GM19328 (cell line): Measurements from ENCODE around the gene ZFYVE27.

Experiments
- ATAC-seq: cut with Tn5 transposase; IDR thresholded peaks from one replicate; pipeline ENCODE4 v1.9.1; 2021; ENCODE audit warnings: mild to moderate bottlenecking, moderate library complexity; ENCODE audit not compliant: unreplicated experiment

ZFYVE27 gene

GRCh38 chr10:97766996-97767924 is 30.3 kb downstream of the ZFYVE27 start:
- no peak for ATAC-seq

GRCh38 chr10:97768322-97769315 is 31.7 kb downstream of the ZFYVE27 start:
- no peak for ATAC-seq

GRCh38 chr10:97770255-97770654 is 33.3 kb downstream of the ZFYVE27 start:
- ATAC-seq: no peak

- no peak for ATAC-seq
These were observed 34.3 kb downstream of the ZFYVE27 start for GRCh38 chr10:97771055-97771891.

GRCh38 chr10:97771913-97772823 is 35.2 kb downstream of the ZFYVE27 start, which contains the start of gene SFRP5:
Gene SFRP5 (minus strand): TSS chr10:97771999. CDS start chr10:97771833, 166 bp downstream.
- no peak for ATAC-seq

GRCh38 chr10:97773096-97773495 is 36.2 kb downstream of the ZFYVE27 start:
- no peak for ATAC-seq

GRCh38 chr10:97774811-97775294 is 37.9 kb downstream of the ZFYVE27 start:
- no peak for ATAC-seq

- ATAC-seq: no peak
These were observed 40.2 kb downstream of the ZFYVE27 start for GRCh38 chr10:97777143-97777542.

- no peak for ATAC-seq
These were observed 41.7 kb downstream of the ZFYVE27 start for GRCh38 chr10:97778452-97779302.

GRCh38 chr10:97779492-97779891 is 42.6 kb downstream of the ZFYVE27 start:
- no peak for ATAC-seq

GRCh38 chr10:97779975-97780374 is 43.0 kb downstream of the ZFYVE27 start:
- ATAC-seq: no peak

GRCh38 chr10:97780841-97781617 is 44.1 kb downstream of the ZFYVE27 start:
- ATAC-seq: no peak

GRCh38 chr10:97781618-97782331 is 44.8 kb downstream of the ZFYVE27 start:
- no peak for ATAC-seq

- ATAC-seq: no peak
These were observed 45.7 kb downstream of the ZFYVE27 start for GRCh38 chr10:97782455-97783228.

- ATAC-seq: no peak
These were observed 47.4 kb downstream of the ZFYVE27 start for GRCh38 chr10:97784200-97784810.

GRCh38 chr10:97785231-97785630 is 48.3 kb downstream of the ZFYVE27 start:
- ATAC-seq: no peak
